OCI-LY3 (cell line): ENCODE measurements around the gene MPRIP.

ENCODE experiments used
- EZH2phosphoT487 ChIP-seq: fragments of 200-600 bp; shearing (Covaris generic); IDR thresholded peaks from 2 replicates; pipeline ENCODE4 v1.6.1; 2018; ENCODE audit warnings: antibody characterized with exemption, mixed run types, low read depth
- TF ChIP-seq, protein P1 (sequence below): fragments of 200-600, 300-600 bp; sonication (generic); IDR thresholded peaks from 2 replicates; pipeline ENCODE4 v1.5.1; 2014; ENCODE audit warnings: antibody characterized with exemption, low read length, low read depth

DNA sequence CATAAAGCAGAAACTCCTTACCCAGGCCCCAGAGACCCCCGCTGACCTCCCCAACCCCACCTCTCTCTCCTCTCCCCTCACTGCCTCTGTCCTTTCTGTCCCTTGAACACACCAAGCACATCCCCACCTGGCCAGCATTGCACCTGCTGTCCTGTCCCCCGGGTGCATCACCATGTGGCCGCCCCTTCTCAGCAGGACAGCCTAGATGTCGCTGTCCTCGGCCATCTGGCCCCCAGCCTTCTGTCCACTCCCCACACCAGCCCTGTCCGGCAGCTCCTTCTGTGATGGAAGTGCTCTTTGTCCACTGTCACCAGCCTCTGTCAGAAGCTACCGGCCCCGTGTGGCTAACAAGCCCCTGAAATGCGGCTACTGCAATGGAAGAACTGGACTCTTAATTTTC lies 12.3 kb upstream of the MPRIP start:
- TF ChIP-seq, protein P1, sequence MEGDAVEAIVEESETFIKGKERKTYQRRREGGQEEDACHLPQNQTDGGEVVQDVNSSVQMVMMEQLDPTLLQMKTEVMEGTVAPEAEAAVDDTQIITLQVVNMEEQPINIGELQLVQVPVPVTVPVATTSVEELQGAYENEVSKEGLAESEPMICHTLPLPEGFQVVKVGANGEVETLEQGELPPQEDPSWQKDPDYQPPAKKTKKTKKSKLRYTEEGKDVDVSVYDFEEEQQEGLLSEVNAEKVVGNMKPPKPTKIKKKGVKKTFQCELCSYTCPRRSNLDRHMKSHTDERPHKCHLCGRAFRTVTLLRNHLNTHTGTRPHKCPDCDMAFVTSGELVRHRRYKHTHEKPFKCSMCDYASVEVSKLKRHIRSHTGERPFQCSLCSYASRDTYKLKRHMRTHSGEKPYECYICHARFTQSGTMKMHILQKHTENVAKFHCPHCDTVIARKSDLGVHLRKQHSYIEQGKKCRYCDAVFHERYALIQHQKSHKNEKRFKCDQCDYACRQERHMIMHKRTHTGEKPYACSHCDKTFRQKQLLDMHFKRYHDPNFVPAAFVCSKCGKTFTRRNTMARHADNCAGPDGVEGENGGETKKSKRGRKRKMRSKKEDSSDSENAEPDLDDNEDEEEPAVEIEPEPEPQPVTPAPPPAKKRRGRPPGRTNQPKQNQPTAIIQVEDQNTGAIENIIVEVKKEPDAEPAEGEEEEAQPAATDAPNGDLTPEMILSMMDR, result no peak
- TF ChIP-seq EZH2phosphoT487, result no peak
